ENCODE results near the gene ZNF777. TPM values are rescaled to one million over a fixed set of nuclear protein-coding genes. Genes with fewer than 3 reads are reported as not detected.

Gene ZNF777
- total and polyA plus RNA-seq, 2 of the 4 experiments (the other 2 are of a cell fraction): 3.2 to 6.5 TPM

DNA sequence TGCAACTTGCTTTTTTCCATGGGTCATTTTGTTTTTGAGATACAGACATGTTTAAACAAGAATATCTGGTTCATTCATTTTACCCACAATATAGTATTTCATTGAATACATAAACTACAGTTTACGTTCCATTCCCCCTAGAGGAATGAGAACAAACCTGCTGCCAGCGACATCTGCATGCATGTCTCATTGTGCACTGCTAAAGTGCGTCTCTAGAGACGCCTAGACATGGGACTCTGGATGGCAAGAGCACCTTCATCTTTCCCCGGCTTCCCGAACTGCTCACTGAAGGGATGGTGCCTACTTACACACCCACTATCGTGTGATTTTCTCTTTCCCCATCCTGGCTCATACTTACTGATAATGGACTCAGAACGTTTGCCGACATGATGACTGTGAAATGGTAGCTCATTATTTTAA lies 1.2 kb upstream of the ZNF777 start:
- no peak overlapping the region for H2BK5ac ChIP-seq (ENCODE audit: low read depth, low read length, poor library complexity, severe bottlenecking)
- dilution Hi-C loops (cut with HindIII; ENCODE audit: low sequenced_read_pairs, unreplicated experiment): no loop called here

More for the DNA sequence above, 1.2 kb upstream of the ZNF777 start:
- intact Hi-C loops (cut with micrococcal nuclease) (loop anchor here (10.0 kb wide), 1 partner anchor 163 kb away; no protein-coding TSS in a partner anchor), in situ Hi-C loops (cut with MboI; ENCODE audit: low sequenced_read_pairs) (no loop called here)
- no peak overlapping the region for H2AK5ac ChIP-seq (ENCODE audit: low read depth, low read length)
- peak overlapping the region; percentile 45 for H2AK9ac ChIP-seq (replicated peaks; ENCODE audit: low read depth, low read length, poor library complexity)
- no peak overlapping the region for H2BK20ac ChIP-seq (ENCODE audit: low read depth, low read length)
- no peak overlapping the region for H3K14ac ChIP-seq (replicated peaks; ENCODE audit: low read depth, low read length)
- no peak overlapping the region for H4K91ac ChIP-seq (ENCODE audit: insufficient read depth, low read depth, low read length)
- H4K5ac ChIP-seq (ENCODE audit: low read depth, low read length): no peak overlapping the region
- ChIA-PET POLR2A (ENCODE audit: unreplicated experiment) (no interaction called here), CTCF (no interaction called here)
- no peak overlapping the region for H3K9ac ChIP-seq (ENCODE audit: low read depth, low read length)
- H2BK15ac ChIP-seq (ENCODE audit: low read depth, low read length): no peak overlapping the region
- no peak overlapping the region for H2BK120ac ChIP-seq (ENCODE audit: low read depth, low read length)
- no peak overlapping the region for H3K4me2 ChIP-seq (ENCODE audit: low read depth, low read length)
- H3K4me3 ChIP-seq (ENCODE audit: insufficient read depth, low read depth, low read length): no peak overlapping the region
- no peaks in the 10 kb centered on the region; the same call in 1 of the 2 replicates for H3K9me1 ChIP-seq (ENCODE audit: insufficient read depth, low read length)
- H4K8ac ChIP-seq (ENCODE audit: low read depth in 2 of 2, low read length in 2 of 2): no peak overlapping the region
- H4K20me1 ChIP-seq (ENCODE audit: insufficient read depth, low read length): peaks cover 9% of the 10 kb centered on the region
- TF ChIP-seq, protein P1, sequence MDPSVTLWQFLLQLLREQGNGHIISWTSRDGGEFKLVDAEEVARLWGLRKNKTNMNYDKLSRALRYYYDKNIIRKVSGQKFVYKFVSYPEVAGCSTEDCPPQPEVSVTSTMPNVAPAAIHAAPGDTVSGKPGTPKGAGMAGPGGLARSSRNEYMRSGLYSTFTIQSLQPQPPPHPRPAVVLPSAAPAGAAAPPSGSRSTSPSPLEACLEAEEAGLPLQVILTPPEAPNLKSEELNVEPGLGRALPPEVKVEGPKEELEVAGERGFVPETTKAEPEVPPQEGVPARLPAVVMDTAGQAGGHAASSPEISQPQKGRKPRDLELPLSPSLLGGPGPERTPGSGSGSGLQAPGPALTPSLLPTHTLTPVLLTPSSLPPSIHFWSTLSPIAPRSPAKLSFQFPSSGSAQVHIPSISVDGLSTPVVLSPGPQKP (IDR thresholded peaks at IDR 0.05; ENCODE audit: borderline replicate concordance, low read depth, low read length): no peak
- no peak for TF ChIP-seq CEBPB (IDR thresholded peaks at IDR 0.05; ENCODE audit: low read depth, low read length)
- no peak for TF ChIP-seq BHLHE40 (IDR thresholded peaks at IDR 0.05; ENCODE audit: low read depth, low read length)
- TF ChIP-seq, protein P2, sequence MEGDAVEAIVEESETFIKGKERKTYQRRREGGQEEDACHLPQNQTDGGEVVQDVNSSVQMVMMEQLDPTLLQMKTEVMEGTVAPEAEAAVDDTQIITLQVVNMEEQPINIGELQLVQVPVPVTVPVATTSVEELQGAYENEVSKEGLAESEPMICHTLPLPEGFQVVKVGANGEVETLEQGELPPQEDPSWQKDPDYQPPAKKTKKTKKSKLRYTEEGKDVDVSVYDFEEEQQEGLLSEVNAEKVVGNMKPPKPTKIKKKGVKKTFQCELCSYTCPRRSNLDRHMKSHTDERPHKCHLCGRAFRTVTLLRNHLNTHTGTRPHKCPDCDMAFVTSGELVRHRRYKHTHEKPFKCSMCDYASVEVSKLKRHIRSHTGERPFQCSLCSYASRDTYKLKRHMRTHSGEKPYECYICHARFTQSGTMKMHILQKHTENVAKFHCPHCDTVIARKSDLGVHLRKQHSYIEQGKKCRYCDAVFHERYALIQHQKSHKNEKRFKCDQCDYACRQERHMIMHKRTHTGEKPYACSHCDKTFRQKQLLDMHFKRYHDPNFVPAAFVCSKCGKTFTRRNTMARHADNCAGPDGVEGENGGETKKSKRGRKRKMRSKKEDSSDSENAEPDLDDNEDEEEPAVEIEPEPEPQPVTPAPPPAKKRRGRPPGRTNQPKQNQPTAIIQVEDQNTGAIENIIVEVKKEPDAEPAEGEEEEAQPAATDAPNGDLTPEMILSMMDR (conservative IDR thresholded peaks at IDR 0.05; ENCODE audit: low read depth, low read length): no peak
- TF ChIP-seq RFX5 (IDR thresholded peaks at IDR 0.05; ENCODE audit: low read depth, low read length): no peak
- TF ChIP-seq MAFK (IDR thresholded peaks at IDR 0.05; ENCODE audit: low read depth, low read length): no peak
- TF ChIP-seq, protein P3, sequence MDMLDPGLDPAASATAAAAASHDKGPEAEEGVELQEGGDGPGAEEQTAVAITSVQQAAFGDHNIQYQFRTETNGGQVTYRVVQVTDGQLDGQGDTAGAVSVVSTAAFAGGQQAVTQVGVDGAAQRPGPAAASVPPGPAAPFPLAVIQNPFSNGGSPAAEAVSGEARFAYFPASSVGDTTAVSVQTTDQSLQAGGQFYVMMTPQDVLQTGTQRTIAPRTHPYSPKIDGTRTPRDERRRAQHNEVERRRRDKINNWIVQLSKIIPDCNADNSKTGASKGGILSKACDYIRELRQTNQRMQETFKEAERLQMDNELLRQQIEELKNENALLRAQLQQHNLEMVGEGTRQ (IDR thresholded peaks at IDR 0.05; ENCODE audit: low read depth, low read length): no peak
- TF ChIP-seq MAZ (IDR thresholded peaks at IDR 0.05; ENCODE audit: borderline replicate concordance, low read depth, low read length): no peak
- no peak for TF ChIP-seq CHD1 (IDR thresholded peaks at IDR 0.05; ENCODE audit: low read depth, low read length)
- no peak for TF ChIP-seq RCOR1 (IDR thresholded peaks at IDR 0.05; ENCODE audit: insufficient replicate concordance, low read length)
- TF ChIP-seq NFE2L2 (IDR thresholded peaks at IDR 0.05; ENCODE audit: low read depth, low read length): no peak
- H3K4ac ChIP-seq (ENCODE audit: low read depth, low read length): no peak overlapping the region
- peak overlapping the region; percentile 15 for H2AFZ ChIP-seq (replicated peaks; ENCODE audit: low read length, poor library complexity)
- peaks cover 5% of the 10 kb centered on the region; the same call in 1 of the 2 replicates for H3K4me1 ChIP-seq (ENCODE audit: control insufficient read depth, insufficient read depth, low read length)
- H3K56ac ChIP-seq (ENCODE audit: extremely low read depth, insufficient read depth, low read length): no peak overlapping the region
- H3K9me3 ChIP-seq (ENCODE audit: control insufficient read depth, insufficient read depth, low read length): no peaks in the 10 kb centered on the region
- no peak overlapping the region for H3K27ac ChIP-seq (ENCODE audit: insufficient read depth, low read length)
- H3K36me3 ChIP-seq (ENCODE audit: control insufficient read depth, insufficient read depth, low read length): no peaks in the 10 kb centered on the region
- no peaks in the 10 kb centered on the region for H3K27me3 ChIP-seq (ENCODE audit: control insufficient read depth, insufficient read depth, low read length)
- H3K79me1 ChIP-seq (ENCODE audit: low read depth in 1 of 2, low read length in 2 of 2): peaks cover 19 to 23% of the 10 kb centered on the region in 2 experiments
- WGBS, 2 experiments (ENCODE audit: extremely low coverage in 2 of 2, insufficient read length in 1 of 2): no CpG with 5 or more reads among the region's 9 CpGs
- no peak overlapping the region for H3K18ac ChIP-seq (ENCODE audit: low read depth, low read length)
- ATAC-seq (ENCODE audit: low read depth) (no peak), DNase-seq (no peak)
- BruUV-seq (replicated peaks): no TSS peak
- 0 out of 2 replicates have a peak overlapping the region, but pooled peaks have one; percentile 11 for H3K23ac ChIP-seq (ENCODE audit: low read depth, low read length)

Measured in IMR-90 (cell line).